Neuronal stem cell (in vitro differentiated cells): ENCODE results near the gene CTNNA3.

ENCODE experiments used
- DNase-seq: peaks from one replicate; pipeline ENCODE4 v3.0.0-alpha.2; 2013; ENCODE audit warnings: low spot score
- H2AFZ ChIP-seq: one replicate; pipeline ENCODE4 v1.6.1; 2013; ENCODE audit warnings: mild to moderate bottlenecking, low read length, inconsistent platforms
- H2AK5ac ChIP-seq: 2 replicates; pipeline ENCODE4 v1.6.1; 2013; ENCODE audit warnings: low read depth, mild to moderate bottlenecking, inconsistent platforms, low read length, moderate library complexity, mixed read lengths
- H2BK120ac ChIP-seq: 2 replicates; pipeline ENCODE4 v1.6.1; 2013; ENCODE audit warnings: low read depth, mild to moderate bottlenecking, inconsistent platforms, low read length, moderate library complexity, mixed read lengths
- H2BK12ac ChIP-seq: one replicate; pipeline ENCODE4 v1.6.1; 2013; ENCODE audit warnings: low read length, inconsistent platforms
- H2BK15ac ChIP-seq: 2 replicates; pipeline ENCODE4 v1.6.1; 2013; ENCODE audit warnings: mild to moderate bottlenecking, low read length, inconsistent platforms, mixed read lengths
- H2BK5ac ChIP-seq: one replicate; pipeline ENCODE4 v1.6.1; 2013; ENCODE audit warnings: inconsistent platforms, mild to moderate bottlenecking, low read length, moderate library complexity
- H3K14ac ChIP-seq: one replicate; pipeline ENCODE4 v1.6.1; 2013; ENCODE audit warnings: low read length, inconsistent platforms
- H3K18ac ChIP-seq: 2 replicates; pipeline ENCODE4 v1.6.1; 2013; ENCODE audit warnings: low read length, inconsistent platforms
- H3K23ac ChIP-seq: 2 replicates; pipeline ENCODE4 v1.6.1; 2013; ENCODE audit warnings: low read depth, mild to moderate bottlenecking, mixed read lengths, low read length, inconsistent platforms; ENCODE audit not compliant: poor library complexity
- H3K27ac ChIP-seq: replicated peaks from 3 replicates; pipeline ENCODE4 v1.5.1; 2013; ENCODE audit warnings: low read length, inconsistent platforms
- H3K27me3 ChIP-seq, 3 experiments: 2 replicates each; pipeline ENCODE4 v1.6.1; 2013; ENCODE audit warnings: low read length in 3 of 3, mild to moderate bottlenecking in 2 of 3, inconsistent platforms in 1 of 3, low read depth in 1 of 3, mixed read lengths in 1 of 3, moderate library complexity in 1 of 3; ENCODE audit not compliant: control insufficient read depth in 3 of 3, insufficient read depth in 3 of 3
- H3K36me3 ChIP-seq, 2 donors: replicated peaks in 1 of 2; 2 replicates each; pipeline ENCODE4 v1.6.1; 2013; ENCODE audit warnings: low read length in 2 of 2; ENCODE audit not compliant: control insufficient read depth in 2 of 2, insufficient read depth in 2 of 2
- H3K4ac ChIP-seq: 2 replicates; pipeline ENCODE4 v1.6.1; 2013; ENCODE audit warnings: inconsistent platforms, mild to moderate bottlenecking, low read length, moderate library complexity
- H3K4me1 ChIP-seq, 2 donors: 1 replicate in 1 of 2; 2 replicates in 1 of 2; pipeline ENCODE4 v1.6.1; 2013; ENCODE audit warnings: low read length in 2 of 2, low read depth in 1 of 2; ENCODE audit not compliant: control insufficient read depth in 2 of 2, insufficient read depth in 1 of 2
- H3K4me2 ChIP-seq: one replicate; pipeline ENCODE4 v1.6.1; 2013; ENCODE audit warnings: mild to moderate bottlenecking, low read length, inconsistent platforms; ENCODE audit not compliant: insufficient read depth, poor library complexity, severe bottlenecking
- H3K4me3 ChIP-seq, 2 donors: 2 replicates each; pipeline ENCODE4 v1.5.1; 2013; ENCODE audit warnings: low read length in 2 of 2, mild to moderate bottlenecking in 2 of 2, inconsistent platforms in 1 of 2, moderate library complexity in 1 of 2
- H3K79me1 ChIP-seq: one replicate; pipeline ENCODE4 v1.6.1; 2013; ENCODE audit warnings: low read depth, mild to moderate bottlenecking, inconsistent platforms, low read length, moderate library complexity
- H3K9ac ChIP-seq: one replicate; pipeline ENCODE4 v1.6.1; 2013; ENCODE audit warnings: mild to moderate bottlenecking, low read depth, low read length, inconsistent platforms; ENCODE audit not compliant: poor library complexity
- H3K9me3 ChIP-seq, 2 donors: replicated peaks in 1 of 2; 2 replicates each; pipeline versions ENCODE3 to v1.6.1; 2013; ENCODE audit warnings: low read length in 2 of 2, mild to moderate bottlenecking in 2 of 2, inconsistent platforms in 1 of 2, low read depth in 1 of 2, mixed read lengths in 1 of 2, moderate library complexity in 1 of 2; ENCODE audit not compliant: control insufficient read depth in 2 of 2, insufficient read depth in 1 of 2
- H4K8ac ChIP-seq: one replicate; pipeline ENCODE4 v1.6.1; 2013; ENCODE audit warnings: low read depth, mild to moderate bottlenecking, inconsistent platforms, low read length, moderate library complexity
- H4K91ac ChIP-seq: one replicate; pipeline ENCODE4 v1.6.1; 2013; ENCODE audit warnings: low read length, low read depth, mild to moderate bottlenecking, inconsistent platforms; ENCODE audit not compliant: poor library complexity
- WGBS, 2 donors: extraction: QIAGEN DNeasy Blood & Tissue Kit; methylation state at CpG; one replicate each; pipeline ENCODE4 v1.1.7; 2013; ENCODE audit warnings: missing lambda C conversion rate in 2 of 2, mixed read lengths in 1 of 2; ENCODE audit not compliant: insufficient read length in 2 of 2, insufficient replicate concordance in 1 of 2; ENCODE audit errors: extremely low coverage in 2 of 2; 5-methylcytosine and 5-hydroxymethylcytosine counted together

The CTNNA3 gene

GRCh38 chr10:66189271-66189670, 1506.7 kb downstream of the CTNNA3 start:
- Histone ChIP-seq H3K9me3 (no peaks in the 10 kb centered on the region), H4K91ac (no peak overlapping the region)

DNA sequence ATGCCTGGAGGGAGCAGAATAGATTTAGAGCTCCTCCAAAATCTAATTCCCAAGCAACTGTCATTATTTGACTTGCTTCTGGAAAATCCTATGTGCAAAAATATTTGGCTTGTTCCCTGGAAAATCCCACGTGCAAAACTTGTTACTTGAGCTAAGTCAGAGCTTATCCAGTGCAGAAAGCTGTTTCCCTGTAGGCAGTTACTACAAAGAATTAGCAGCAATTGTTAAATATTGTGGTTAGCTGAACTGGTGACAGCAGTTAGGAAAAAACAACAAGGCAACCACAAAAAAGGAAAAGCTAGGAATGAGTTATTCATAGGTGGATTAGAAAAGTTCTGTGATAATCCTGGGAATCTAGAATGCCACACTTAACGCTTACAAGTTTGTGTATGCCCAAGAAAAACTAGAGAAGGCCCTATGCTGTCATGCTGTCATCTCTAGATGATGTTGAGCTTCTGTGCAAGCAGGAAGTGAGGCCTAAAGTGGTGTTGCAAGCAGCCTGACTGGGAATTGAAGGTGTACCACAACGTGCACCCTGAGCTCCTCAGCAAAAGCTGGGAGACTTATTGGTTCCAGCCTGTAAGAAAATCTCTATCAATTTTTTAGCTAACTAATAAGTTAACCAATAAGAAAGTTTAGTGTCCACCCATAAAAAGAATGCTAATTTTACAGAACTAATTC, 1508.8 kb downstream of the CTNNA3 start:
- Histone ChIP-seq H3K14ac (no peak overlapping the region), H3K36me3 (no peaks in the 10 kb centered on the region), H2BK12ac (no peak overlapping the region), H2AK5ac (no peak overlapping the region), H3K27ac (no peak overlapping the region), H3K27me3 (no peaks in the 10 kb centered on the region), H4K8ac (no peak overlapping the region), H3K4ac (no peak overlapping the region), H4K91ac (no peak overlapping the region), H3K4me3 (no peak overlapping the region), H3K23ac (no peak overlapping the region), H3K18ac (no peak overlapping the region), H2BK120ac (no peak overlapping the region), H2BK5ac (no peak overlapping the region), H3K4me2 (no peak overlapping the region), H3K9me3 (no peaks in the 10 kb centered on the region), H3K79me1 (no peaks in the 10 kb centered on the region), H2BK15ac (no peak overlapping the region), H2AFZ (no peak overlapping the region), H3K4me1 (no peaks in the 10 kb centered on the region), H3K9ac (no peak overlapping the region)
- WGBS, 2 donors: no CpG with 5 or more reads among the region's 3 CpGs
- DNase-seq: no peak

More at GRCh38 chr10:66189271-66189670, 1506.7 kb downstream of the CTNNA3 start:
- Histone ChIP-seq H2BK12ac (no peak overlapping the region), H3K4me3 (no peak overlapping the region), H2BK120ac (no peak overlapping the region), H3K27me3 (no peaks in the 10 kb centered on the region), H3K36me3 (no peaks in the 10 kb centered on the region), H3K9ac (no peak overlapping the region), H4K8ac (no peak overlapping the region), H3K4me1 (no peaks in the 10 kb centered on the region), H3K4ac (no peak overlapping the region), H3K23ac (no peak overlapping the region), H2AFZ (no peak overlapping the region), H3K14ac (no peak overlapping the region), H3K27ac (no peak overlapping the region), H2BK5ac (no peak overlapping the region), H3K4me2 (no peak overlapping the region), H2AK5ac (no peak overlapping the region), H3K18ac (no peak overlapping the region), H2BK15ac (no peak overlapping the region), H3K79me1 (no peaks in the 10 kb centered on the region)
- DNase-seq: no peak

DNA sequence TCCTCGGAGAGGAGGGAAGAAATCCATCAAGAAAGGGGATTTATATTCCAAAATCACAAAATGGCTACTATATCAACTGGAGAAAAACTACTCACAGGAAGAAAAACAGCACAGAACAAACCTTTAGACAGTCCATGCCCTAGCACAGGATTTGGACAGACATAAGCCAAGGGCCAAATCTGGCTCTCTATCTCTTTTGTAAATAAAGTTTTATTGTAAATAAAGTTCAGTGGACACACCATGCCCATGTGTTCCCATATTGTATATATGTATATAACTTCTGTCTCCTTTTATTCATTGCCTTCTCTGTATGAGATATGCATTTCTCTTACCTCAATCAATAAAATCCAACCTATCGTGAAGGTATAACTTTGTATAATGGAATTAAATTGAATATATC, 1513.0 kb downstream of the CTNNA3 start:
- H2BK12ac ChIP-seq: no peak overlapping the region
- no peak overlapping the region for H2BK120ac ChIP-seq
- H2BK5ac ChIP-seq: no peak overlapping the region
- no peak overlapping the region for H2BK15ac ChIP-seq
- no peak overlapping the region for H2AK5ac ChIP-seq
- no peak overlapping the region for H3K23ac ChIP-seq
- H4K8ac ChIP-seq: no peak overlapping the region
- H3K18ac ChIP-seq: no peak overlapping the region
- H3K4me1 ChIP-seq: no peaks in the 10 kb centered on the region
- H3K27ac ChIP-seq: no peak overlapping the region
- H3K79me1 ChIP-seq: no peaks in the 10 kb centered on the region
- no peak overlapping the region for H3K4me2 ChIP-seq
- no peak overlapping the region for H3K4ac ChIP-seq
- DNase-seq: no peak
- H3K14ac ChIP-seq: no peak overlapping the region
- WGBS, 2 donors: no CpG with 5 or more reads among the region's 2 CpGs
- no peak overlapping the region for H3K4me3 ChIP-seq
- H2AFZ ChIP-seq: no peak overlapping the region
- H3K9me3 ChIP-seq: no peaks in the 10 kb centered on the region
- no peak overlapping the region for H4K91ac ChIP-seq
- H3K27me3 ChIP-seq: no peaks in the 10 kb centered on the region
- no peaks in the 10 kb centered on the region for H3K36me3 ChIP-seq
- H3K9ac ChIP-seq: no peak overlapping the region

- Histone ChIP-seq H3K4me2 (no peak overlapping the region), H4K91ac (no peak overlapping the region), H3K4me1 (no peaks in the 10 kb centered on the region), H2BK15ac (no peak overlapping the region), H3K18ac (no peak overlapping the region), H3K9me3 (no peaks in the 10 kb centered on the region), H3K23ac (no peak overlapping the region), H3K4me3 (no peak overlapping the region), H3K79me1 (no peaks in the 10 kb centered on the region), H4K8ac (no peak overlapping the region), H2AFZ (peak overlapping the region; percentile 63), H2BK5ac (no peak overlapping the region), H3K27ac (no peak overlapping the region), H3K27me3 (no peaks in the 10 kb centered on the region), H3K9ac (no peak overlapping the region), H2AK5ac (no peak overlapping the region), H2BK120ac (no peak overlapping the region), H3K36me3 (no peaks in the 10 kb centered on the region), H3K14ac (no peak overlapping the region), H2BK12ac (no peak overlapping the region), H3K4ac (no peak overlapping the region)
- WGBS, 2 donors: no CpG with 5 or more reads among the region's 5 CpGs
- DNase-seq: peak; percentile 59
Measured at GRCh38 chr10:66180581-66181318, 1515.2 kb downstream of the CTNNA3 start.
